AG08395 (cell line): ENCODE data around the gene EPHA1.

Experiments used
- DNase-seq: peaks from one replicate; pipeline ENCODE4 v3.0.0; 2012; ENCODE audit warnings: mixed read lengths, low spot score

EPHA1 gene

GRCh38 chr7:143389316-143390103 lies 19.1 kb downstream of the EPHA1 start:
- DNase-seq, result no peak

- DNase-seq, result no peak
These were observed 20.1 kb downstream of the EPHA1 start for GRCh38 chr7:143388491-143389101.

- DNase-seq, result no peak
These were observed 20.6 kb downstream of the EPHA1 start for GRCh38 chr7:143388051-143388450.

GRCh38 chr7:143387156-143387975 lies 21.3 kb downstream of the EPHA1 start:
- no peak for DNase-seq

GRCh38 chr7:143385891-143386781 lies 22.5 kb downstream of the EPHA1 start:
- DNase-seq, result no peak

- DNase-seq, result no peak
These were observed 23.7 kb downstream of the EPHA1 start for GRCh38 chr7:143384661-143385631.

- DNase-seq, result no peak
These were observed 24.5 kb downstream of the EPHA1 start for GRCh38 chr7:143384148-143384547.

- no peak for DNase-seq
These were observed 25.1 kb downstream of the EPHA1 start for GRCh38 chr7:143383642-143383957.

GRCh38 chr7:143382791-143383641 lies 25.6 kb downstream of the EPHA1 start:
- no peak for DNase-seq

- no peak for DNase-seq
These were observed 26.4 kb downstream of the EPHA1 start for GRCh38 chr7:143382126-143382790.

GRCh38 chr7:143381427-143382125 lies 27.1 kb downstream of the EPHA1 start:
- peak; percentile 66 for DNase-seq

GRCh38 chr7:143380646-143381426 lies 27.8 kb downstream of the EPHA1 start, which contains the start of gene ZYX:
Gene ZYX, plus strand, starts transcription at chr7:143381345. Its CDS starts 227 bp downstream, at chr7:143381572.
- peak; percentile 97 for DNase-seq

GRCh38 chr7:143380260-143380645 lies 28.4 kb downstream of the EPHA1 start:
- DNase-seq, result peak; percentile 86

GRCh38 chr7:143379611-143380259 lies 28.9 kb downstream of the EPHA1 start:
- DNase-seq, result no peak

GRCh38 chr7:143376396-143376795 lies 32.3 kb downstream of the EPHA1 start:
- DNase-seq, result no peak

GRCh38 chr7:143375298-143376034 lies 33.2 kb downstream of the EPHA1 start:
- DNase-seq, result no peak
